ENCODE measurements around the gene TXN. TPM values are rescaled to one million over a fixed set of nuclear protein-coding genes. Genes with fewer than 3 reads are reported as not detected.

The TXN gene
- total RNA-seq, 3 donors from 2014 or later (not counting 1 experiment from before 2014, with no cell fraction given) = 27.2 to 41.9 (median 36.8) TPM

- H3K36me3 ChIP-seq (ENCODE audit: control insufficient read depth, insufficient read depth, low read length) = no peaks in the 10 kb centered on the region
- H3K4me3 Mint-ChIP-seq = no peak overlapping the region
- no peaks in the 10 kb centered on the region for H3K9me3 Mint-ChIP-seq
- H3K4me1 ChIP-seq (ENCODE audit: control insufficient read depth, insufficient read depth, low read length) = no peaks in the 10 kb centered on the region
- ATAC-seq = no peak
- H3K27ac Mint-ChIP-seq = no peak overlapping the region
- DNase-seq = no peak
- no peak overlapping the region for H3K4me3 ChIP-seq (ENCODE audit: low read length)
- peaks cover 0 to 7% of the 10 kb centered on the region in 2 donors for H3K27me3 Mint-ChIP-seq (ENCODE audit: low read depth in 2 of 2)
- H3K9me3 ChIP-seq (ENCODE audit: control insufficient read depth, insufficient read depth, low read length) = no peaks in the 10 kb centered on the region
- intact Hi-C loops (cut with micrococcal nuclease) = no loop called here
- 100% methylated on average over 1 of the region's 1 CpG for WGBS (ENCODE audit: insufficient coverage)
- H3K27me3 ChIP-seq (ENCODE audit: control insufficient read depth, insufficient read depth, low read length) = no peaks in the 10 kb centered on the region
- H3K27ac ChIP-seq (ENCODE audit: low read length) = no peak overlapping the region
- no peaks in the 10 kb centered on the region for H3K4me1 Mint-ChIP-seq
- no peak for TF ChIP-seq CTCF (IDR thresholded peaks at IDR 0.05)
- H3K36me3 Mint-ChIP-seq = no peaks in the 10 kb centered on the region
Measured at GRCh38 chr9:110293248-110293647, 36.9 kb upstream of the TXN start.

GRCh38 chr9:110291921-110292557 is 35.7 kb upstream of the TXN start:
- H3K9me3 Mint-ChIP-seq = no peaks in the 10 kb centered on the region
- intact Hi-C loops (cut with micrococcal nuclease) = no loop called here
- H3K36me3 Mint-ChIP-seq = no peaks in the 10 kb centered on the region
- Histone ChIP-seq H3K9me3 (ENCODE audit: control insufficient read depth, insufficient read depth, low read length) (no peaks in the 10 kb centered on the region), H3K27ac (ENCODE audit: low read length) (no peak overlapping the region), H3K4me3 (ENCODE audit: low read length) (no peak overlapping the region), H3K4me1 (ENCODE audit: control insufficient read depth, insufficient read depth, low read length) (no peaks in the 10 kb centered on the region), H3K36me3 (ENCODE audit: control insufficient read depth, insufficient read depth, low read length) (no peaks in the 10 kb centered on the region), H3K27me3 (ENCODE audit: control insufficient read depth, insufficient read depth, low read length) (no peaks in the 10 kb centered on the region)
- no peak for DNase-seq
- H3K4me3 Mint-ChIP-seq = no peak overlapping the region
- 94% methylated on average over 28 of the region's 28 CpGs for WGBS (ENCODE audit: insufficient coverage)
- TF ChIP-seq CTCF (IDR thresholded peaks at IDR 0.05) = no peak
- no peak for ATAC-seq
- H3K27me3 Mint-ChIP-seq (ENCODE audit: low read depth in 2 of 2) = peaks cover 0 to 7% of the 10 kb centered on the region in 2 donors
- no peaks in the 10 kb centered on the region for H3K4me1 Mint-ChIP-seq
- H3K27ac Mint-ChIP-seq = no peak overlapping the region

GRCh38 chr9:110290001-110290400 is 33.7 kb upstream of the TXN start:
- no peaks in the 10 kb centered on the region for H3K36me3 Mint-ChIP-seq
- peaks cover 0 to 7% of the 10 kb centered on the region in 2 donors for H3K27me3 Mint-ChIP-seq (ENCODE audit: low read depth in 2 of 2)
- Histone ChIP-seq H3K36me3 (ENCODE audit: control insufficient read depth, insufficient read depth, low read length) (no peaks in the 10 kb centered on the region), H3K4me1 (ENCODE audit: control insufficient read depth, insufficient read depth, low read length) (no peaks in the 10 kb centered on the region), H3K27ac (ENCODE audit: low read length) (no peak overlapping the region), H3K27me3 (ENCODE audit: control insufficient read depth, insufficient read depth, low read length) (no peaks in the 10 kb centered on the region), H3K9me3 (ENCODE audit: control insufficient read depth, insufficient read depth, low read length) (no peaks in the 10 kb centered on the region), H3K4me3 (ENCODE audit: low read length) (no peak overlapping the region)
- H3K27ac Mint-ChIP-seq = no peak overlapping the region
- no peak overlapping the region for H3K4me3 Mint-ChIP-seq
- WGBS (ENCODE audit: insufficient coverage) = 69% methylated on average over 1 of the region's 1 CpG
- H3K4me1 Mint-ChIP-seq = no peaks in the 10 kb centered on the region
- intact Hi-C loops (cut with micrococcal nuclease) = no loop called here
- DNase-seq (no peak), ATAC-seq (no peak)
- no peak for TF ChIP-seq CTCF (IDR thresholded peaks at IDR 0.05)
- no peaks in the 10 kb centered on the region for H3K9me3 Mint-ChIP-seq

- no peak overlapping the region for H3K27ac ChIP-seq (ENCODE audit: low read length)
- no peaks in the 10 kb centered on the region for H3K9me3 Mint-ChIP-seq
- no peak overlapping the region for H3K4me3 ChIP-seq (ENCODE audit: low read length)
- no peaks in the 10 kb centered on the region for H3K27me3 ChIP-seq (ENCODE audit: control insufficient read depth, insufficient read depth, low read length)
- peaks cover 3 to 10% of the 10 kb centered on the region in 2 donors for H3K27me3 Mint-ChIP-seq (ENCODE audit: low read depth in 2 of 2)
- H3K4me3 Mint-ChIP-seq = no peak overlapping the region
- intact Hi-C loops (cut with micrococcal nuclease) = no loop called here
- ATAC-seq (no peak), DNase-seq (no peak)
- no peaks in the 10 kb centered on the region for H3K36me3 ChIP-seq (ENCODE audit: control insufficient read depth, insufficient read depth, low read length)
- TF ChIP-seq CTCF (IDR thresholded peaks at IDR 0.05) = no peak
- H3K27ac Mint-ChIP-seq = no peak overlapping the region
- WGBS (ENCODE audit: insufficient coverage) = 96% methylated on average over 2 of the region's 4 CpGs
- no peaks in the 10 kb centered on the region for H3K4me1 Mint-ChIP-seq
- no peaks in the 10 kb centered on the region for H3K4me1 ChIP-seq (ENCODE audit: control insufficient read depth, insufficient read depth, low read length)
- no peaks in the 10 kb centered on the region for H3K9me3 ChIP-seq (ENCODE audit: control insufficient read depth, insufficient read depth, low read length)
- H3K36me3 Mint-ChIP-seq = no peaks in the 10 kb centered on the region
Measured at GRCh38 chr9:110288503-110288902, 32.2 kb upstream of the TXN start.
